SK-N-SH (cell line): ENCODE measurements around the gene CXCR5. TPM values are rescaled to one million over a fixed set of nuclear protein-coding genes. Genes with fewer than 3 reads are reported as not detected.

Experiments
- CTCF ChIA-PET: fragments of 300-600, 350-600 bp; formaldehyde crosslinking; extraction: SDS; loops from one replicate; lab custom pipeline; 2021; lab: Yijun Ruan, JAX
- POLR2A ChIA-PET: fragments of 350-600 bp; sonication (Branson Sonifier 250); formaldehyde crosslinking; extraction: SDS; loops from one replicate; lab custom pipeline; 2020; ENCODE audit warnings: antibody characterized with exemption, inconsistent platforms; lab: Yijun Ruan, JAX
- DNase-seq: peaks from one replicate; pipeline ENCODE4 v3.0.0; 2012
- H2AFZ ChIP-seq: fragments of 200-600 bp; sonication (generic); 2 replicates; pipeline ENCODE4 v1.8.1; 2016; ENCODE audit warnings: antibody characterized with exemption, mild to moderate bottlenecking, low read depth
- H3F3A ChIP-seq: fragments of 200-600 bp; sonication (generic); replicated peaks from 2 replicates; pipeline ENCODE3; 2016; ENCODE audit warnings: antibody characterized with exemption, mild to moderate bottlenecking; ENCODE audit not compliant: insufficient read depth
- H3K27ac ChIP-seq, 2 experiments: fragments of 200-500 bp in 1 of 2; fragments of 200-600 bp in 1 of 2; sonication (Bioruptor generic) in 1 of 2; sonication (generic), shearing (Covaris generic) in 1 of 2; 2 replicates each; pipeline versions ENCODE4 v1.5.1 to v1.6.1; 2014 to 2016; ENCODE audit warnings: low read depth in 2 of 2, inconsistent platforms in 1 of 2, low read length in 1 of 2, mild to moderate bottlenecking in 1 of 2, mixed read lengths in 1 of 2
- H3K27me3 ChIP-seq: fragments of 200-600 bp; sonication (generic), shearing (Covaris generic); 2 replicates; pipeline ENCODE4 v1.6.1; 2016; ENCODE audit warnings: mixed run types; ENCODE audit not compliant: insufficient read depth
- H3K36me3 ChIP-seq, 2 experiments: fragments of 200-500 bp in 1 of 2; fragments of 200-600 bp in 1 of 2; sonication (Bioruptor generic) in 1 of 2; sonication (generic) in 1 of 2; replicated peaks in 1 of 2; 2 replicates each; pipeline versions ENCODE3 to v1.5.1; 2014 to 2016; ENCODE audit warnings: low read length in 1 of 2, mild to moderate bottlenecking in 1 of 2; ENCODE audit not compliant: insufficient read depth in 2 of 2, control insufficient read depth in 1 of 2
- H3K4me1 ChIP-seq, 2 experiments: fragments of 200-500 bp in 1 of 2; fragments of 200-600 bp in 1 of 2; sonication (Bioruptor generic) in 1 of 2; sonication (generic), shearing (Covaris generic) in 1 of 2; 2 replicates each; pipeline versions ENCODE4 v1.5.1 to v1.6.1; 2014 to 2016; ENCODE audit warnings: low read depth in 1 of 2, low read length in 1 of 2, mixed run types in 1 of 2; ENCODE audit not compliant: insufficient read depth in 2 of 2, control insufficient read depth in 1 of 2
- H3K4me2 ChIP-seq: fragments of 200-600 bp; sonication (generic), shearing (Covaris generic); 2 replicates; pipeline ENCODE4 v1.6.1; 2017; ENCODE audit warnings: mixed run types
- H3K4me3 ChIP-seq, 2 experiments: fragments of 200-500 bp in 1 of 2; fragments of 200-600 bp in 1 of 2; sonication (Bioruptor generic) in 1 of 2; sonication (generic), shearing (Covaris generic) in 1 of 2; 2 replicates each; pipeline versions ENCODE4 v1.5.1 to v1.8.1; 2014 to 2016; ENCODE audit warnings: low read depth in 2 of 2, inconsistent platforms in 1 of 2, low read length in 1 of 2, mild to moderate bottlenecking in 1 of 2, mixed read lengths in 1 of 2, moderate library complexity in 1 of 2
- H3K79me2 ChIP-seq: fragments of 200-600 bp; sonication (generic); 2 replicates; pipeline ENCODE4 v1.8.1; 2017; ENCODE audit warnings: mild to moderate bottlenecking; ENCODE audit not compliant: insufficient read depth
- H3K9ac ChIP-seq: fragments of 200-600 bp; sonication (generic); 2 replicates; pipeline ENCODE4 v1.6.1; 2017; ENCODE audit warnings: mixed run types
- H3K9me2 ChIP-seq: fragments of 200-600 bp; sonication (generic); 2 replicates; pipeline ENCODE4 v1.6.1; 2017; ENCODE audit warnings: mixed run types
- H3K9me3 ChIP-seq: fragments of 200-600 bp; sonication (generic); 2 replicates; pipeline ENCODE4 v1.6.1; 2017; ENCODE audit warnings: mixed run types, mild to moderate bottlenecking, moderate library complexity
- H4K20me1 ChIP-seq: fragments of 200-600 bp; sonication (generic); 2 replicates; pipeline ENCODE4 v1.6.1; 2017; ENCODE audit warnings: mild to moderate bottlenecking, mixed run types; ENCODE audit not compliant: insufficient read depth
- CHD2 ChIP-seq: fragments of 150-350 bp; IDR thresholded peaks from 2 replicates; pipeline ENCODE4 v1.6.1; 2018; ENCODE audit warnings: low read length; ENCODE audit not compliant: partially characterized antibody
- CTCF ChIP-seq: fragments of 200-600 bp; sonication (generic); IDR thresholded peaks from 2 replicates; pipeline ENCODE4 v1.6.1; 2017; ENCODE audit warnings: antibody characterized with exemption, mild to moderate bottlenecking, moderate library complexity
- EP300 ChIP-seq, 2 experiments: IDR thresholded peaks; 2 replicates each; pipeline versions ENCODE4 v1.4.0 to v1.6.1; 2012; ENCODE audit warnings: borderline replicate concordance in 1 of 2, low read depth in 1 of 2, low read length in 1 of 2
- EZH2phosphoT487 ChIP-seq: fragments of 200-600 bp; sonication (generic); IDR thresholded peaks from 2 replicates; pipeline ENCODE4 v1.6.1; 2017; ENCODE audit warnings: low read depth, mixed run types, mild to moderate bottlenecking, antibody characterized with exemption, moderate library complexity, borderline replicate concordance
- FOSL2 ChIP-seq: IDR thresholded peaks from 2 replicates; pipeline ENCODE4 v1.4.0; 2012; ENCODE audit warnings: low read depth, mild to moderate bottlenecking, moderate library complexity, borderline replicate concordance
- FOXM1 ChIP-seq: IDR thresholded peaks from 2 replicates; pipeline ENCODE4 v1.4.0; 2012; ENCODE audit warnings: low read depth, mild to moderate bottlenecking
- GATA2 ChIP-seq: sonication (generic); formaldehyde crosslinking; IDR thresholded peaks from 2 replicates; pipeline ENCODE4 v1.5.0; 2020; ENCODE audit warnings: mild to moderate bottlenecking, missing genetic modification reagents
- MXI1 ChIP-seq: IDR thresholded peaks from 2 replicates; pipeline ENCODE4 v1.6.1; 2012; ENCODE audit warnings: mild to moderate bottlenecking, low read depth, low read length, improper control_type of control experiment
- NFIC ChIP-seq: IDR thresholded peaks from 2 replicates; pipeline ENCODE4 v1.4.0; 2012; ENCODE audit warnings: borderline replicate concordance
- PBX3 ChIP-seq: IDR thresholded peaks from 2 replicates; pipeline ENCODE4; 2012
- POLR2AphosphoS5 ChIP-seq: IDR thresholded peaks from 2 replicates; pipeline ENCODE4 v1.6.1; 2012; ENCODE audit warnings: low read depth, low read length
- RCOR1 ChIP-seq: fragments of 150-350 bp; IDR thresholded peaks from 2 replicates; pipeline ENCODE4 v1.6.1; 2017; ENCODE audit warnings: antibody characterized with exemption, low read length
- RFX5 ChIP-seq: IDR thresholded peaks from 2 replicates; pipeline ENCODE4 v1.6.1; 2012; ENCODE audit warnings: mild to moderate bottlenecking, improper control_type of control experiment, low read length
- RXRA ChIP-seq: IDR thresholded peaks from 2 replicates; pipeline ENCODE4 v1.4.0; 2012; ENCODE audit warnings: low read depth, mild to moderate bottlenecking, borderline replicate concordance
- TEAD4 ChIP-seq: IDR thresholded peaks from 2 replicates; pipeline ENCODE4 v1.4.0; 2012; ENCODE audit warnings: mild to moderate bottlenecking, borderline replicate concordance; ENCODE audit not compliant: insufficient read depth
- YY1 ChIP-seq: IDR thresholded peaks from 2 replicates; pipeline ENCODE4 v1.4.0; 2012; ENCODE audit warnings: low read depth, mild to moderate bottlenecking
- WGBS: methylation state at CpG from one replicate; pipeline ENCODE4 v1.1.6; 2017; ENCODE audit warnings: low lambda C conversion rate; 5-methylcytosine and 5-hydroxymethylcytosine counted together
- polyA plus RNA-seq, 3 experiments: library from polyadenylated mRNA; depleted of rRNA; stranded (reverse); fragments of >200 nt; gene quantifications; 2 replicates each; pipeline ENCODE4 v1.2.3, GENCODE V29; 2012
- TF ChIP-seq, protein P1 (sequence below): fragments of 150-350 bp; IDR thresholded peaks from 2 replicates; pipeline ENCODE4 v1.6.1; 2017; ENCODE audit warnings: antibody characterized with exemption, low read length, low read depth, borderline replicate concordance
- TF ChIP-seq, protein P2 (sequence below): IDR thresholded peaks from 2 replicates; pipeline ENCODE4 v1.4.0; 2012; ENCODE audit warnings: low read depth, borderline replicate concordance

Gene CXCR5
- polyA plus RNA-seq, 1 of the 3 experiments (the other 2 are of a cell fraction): 0.02 TPM

GRCh38 chr11:118882491-118882890, 1.2 kb upstream of the CXCR5 start:
- Histone ChIP-seq H3K4me3 (no peak overlapping the region), H3F3A (peaks cover 18% of the 10 kb centered on the region), H3K9me2 (no peaks in the 10 kb centered on the region), H3K4me2 (no peak overlapping the region), H3K27me3 (no peaks in the 10 kb centered on the region), H3K79me2 (no peaks in the 10 kb centered on the region), H3K9ac (no peak overlapping the region), H3K27ac (no peak overlapping the region), H2AFZ (no peak overlapping the region), H3K36me3 (no peaks in the 10 kb centered on the region), H4K20me1 (no peaks in the 10 kb centered on the region), H3K9me3 (no peaks in the 10 kb centered on the region), H3K4me1 (peaks cover 0 to 3% of the 10 kb centered on the region in 2 experiments; a peak in 1 of 4 replicates)
- CTCF ChIA-PET: interaction anchor here (1.3 kb wide), 1 partner anchor 74 kb away, joined by 5 read pairs; the partner anchor contains the start of gene UPK2
- WGBS: 94% methylated on average over 5 of the region's 5 CpGs
- DNase-seq: no peak
- POLR2A ChIA-PET: interaction anchor here (0.6 kb wide), 1 partner anchor 115 kb away, joined by 3 read pairs; the partner anchor contains the start of gene CENATAC
- TF ChIP-seq FOSL2 (no peak), YY1 (no peak), NFIC (no peak), PBX3 (no peak), TEAD4 (no peak), FOXM1 (no peak), EZH2phosphoT487 (no peak)
- TF ChIP-seq, protein P1, sequence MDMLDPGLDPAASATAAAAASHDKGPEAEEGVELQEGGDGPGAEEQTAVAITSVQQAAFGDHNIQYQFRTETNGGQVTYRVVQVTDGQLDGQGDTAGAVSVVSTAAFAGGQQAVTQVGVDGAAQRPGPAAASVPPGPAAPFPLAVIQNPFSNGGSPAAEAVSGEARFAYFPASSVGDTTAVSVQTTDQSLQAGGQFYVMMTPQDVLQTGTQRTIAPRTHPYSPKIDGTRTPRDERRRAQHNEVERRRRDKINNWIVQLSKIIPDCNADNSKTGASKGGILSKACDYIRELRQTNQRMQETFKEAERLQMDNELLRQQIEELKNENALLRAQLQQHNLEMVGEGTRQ: no peak

DNA sequence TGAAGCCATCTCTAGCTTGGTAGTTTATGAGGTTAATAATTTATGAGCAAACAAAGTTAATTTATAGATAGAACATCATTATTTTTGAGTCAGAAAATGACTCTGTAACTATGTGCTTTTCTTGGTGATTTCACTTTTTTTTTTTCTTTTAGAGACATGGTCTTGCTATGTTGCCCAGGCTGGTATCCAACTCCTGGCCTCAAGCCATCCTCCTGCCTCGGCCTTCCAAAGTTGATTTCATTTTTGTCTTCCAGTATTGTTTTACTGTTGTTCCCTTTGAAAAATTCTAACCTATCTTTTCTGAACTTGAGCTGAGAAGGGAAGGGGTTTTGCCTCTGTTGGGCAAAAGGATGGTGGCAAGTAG, 706 bp upstream of the CXCR5 start:
- Histone ChIP-seq H3K36me3 (no peaks in the 10 kb centered on the region), H3K27ac (peak overlapping the region in 1 of 2 experiments; percentile 35; a peak in 1 of 4 replicates), H2AFZ (no peak overlapping the region), H3K9ac (no peak overlapping the region), H3K4me2 (no peak overlapping the region), H3K9me2 (no peaks in the 10 kb centered on the region), H3K4me1 (peaks cover 0 to 8% of the 10 kb centered on the region in 2 experiments; a peak in 2 of 4 replicates), H3K27me3 (no peaks in the 10 kb centered on the region), H4K20me1 (no peaks in the 10 kb centered on the region), H3F3A (peaks cover 18% of the 10 kb centered on the region), H3K4me3 (no peak overlapping the region), H3K9me3 (no peaks in the 10 kb centered on the region), H3K79me2 (no peaks in the 10 kb centered on the region)
- TF ChIP-seq CHD2 (no peak), RCOR1 (no peak), RXRA (no peak), POLR2AphosphoS5 (no peak), MXI1 (no peak), NFIC (no peak), RFX5 (no peak), TEAD4 (no peak), EP300 (IDR thresholded peaks at IDR 0.05; ENCODE audit: borderline replicate concordance in 1 of 2, low read depth in 1 of 2, low read length in 1 of 2) (no peak), GATA2 (no peak), CTCF (no peak)
- TF ChIP-seq, protein P1: no peak
- TF ChIP-seq, protein P2, sequence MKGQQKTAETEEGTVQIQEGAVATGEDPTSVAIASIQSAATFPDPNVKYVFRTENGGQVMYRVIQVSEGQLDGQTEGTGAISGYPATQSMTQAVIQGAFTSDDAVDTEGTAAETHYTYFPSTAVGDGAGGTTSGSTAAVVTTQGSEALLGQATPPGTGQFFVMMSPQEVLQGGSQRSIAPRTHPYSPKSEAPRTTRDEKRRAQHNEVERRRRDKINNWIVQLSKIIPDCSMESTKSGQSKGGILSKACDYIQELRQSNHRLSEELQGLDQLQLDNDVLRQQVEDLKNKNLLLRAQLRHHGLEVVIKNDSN: no peak
- POLR2A ChIA-PET: interaction anchor here (0.6 kb wide), 1 partner anchor 115 kb away, joined by 3 read pairs; the partner anchor contains the start of gene CENATAC
- CTCF ChIA-PET: interaction anchor here (1.3 kb wide), 1 partner anchor 73 kb away, joined by 5 read pairs; the partner anchor contains the start of gene UPK2
- no peak for DNase-seq
- WGBS: 74% methylated on average over 1 of the region's 1 CpG
